DMS79 treated with DMSO at 0.1 percent for 48 hours (cell line): ENCODE results near the gene LGMN.

Experiments used
- DNase-seq: peaks from one replicate; lab custom pipeline; 2025; lab: John Stamatoyannopoulos, UW

The LGMN gene

GRCh38 chr14:92675976-92676375 lies 72.5 kb downstream of the LGMN start:
- DNase-seq = no peak

- no peak for DNase-seq
These were observed 73.0 kb downstream of the LGMN start for GRCh38 chr14:92675421-92675820.

- DNase-seq = peak; percentile 19
These were observed 74.8 kb downstream of the LGMN start for GRCh38 chr14:92673601-92674150.

- no peak for DNase-seq
These were observed 77.6 kb downstream of the LGMN start for GRCh38 chr14:92670643-92671366.

- no peak for DNase-seq
These were observed 78.3 kb downstream of the LGMN start for GRCh38 chr14:92670160-92670559.

GRCh38 chr14:92668276-92668973 lies 80.0 kb downstream of the LGMN start:
- DNase-seq = no peak

- no peak for DNase-seq
These were observed 82.2 kb downstream of the LGMN start for GRCh38 chr14:92666251-92666650.

GRCh38 chr14:92665661-92666110 lies 82.7 kb downstream of the LGMN start:
- DNase-seq = no peak

- no peak for DNase-seq
These were observed 85.4 kb downstream of the LGMN start for GRCh38 chr14:92663049-92663448.

- DNase-seq = no peak
These were observed 87.9 kb downstream of the LGMN start for GRCh38 chr14:92660571-92660970.

GRCh38 chr14:92659765-92660561 lies 88.5 kb downstream of the LGMN start:
- DNase-seq = no peak

- DNase-seq = no peak
These were observed 89.7 kb downstream of the LGMN start for GRCh38 chr14:92658684-92659083.

GRCh38 chr14:92658160-92658559 lies 90.3 kb downstream of the LGMN start:
- no peak for DNase-seq

GRCh38 chr14:92657457-92658142 lies 90.8 kb downstream of the LGMN start:
- no peak for DNase-seq

- DNase-seq = no peak
These were observed 91.9 kb downstream of the LGMN start for GRCh38 chr14:92656306-92657081.

- no peak for DNase-seq
These were observed 92.8 kb downstream of the LGMN start for GRCh38 chr14:92655419-92656201.

GRCh38 chr14:92654239-92654901 lies 94.1 kb downstream of the LGMN start:
- no peak for DNase-seq
